Measurements from ENCODE around the gene COMMD3.

GRCh38 chr10:22339761-22340328, 23.7 kb downstream of the COMMD3 start:
- TF ChIP-seq, protein P1, sequence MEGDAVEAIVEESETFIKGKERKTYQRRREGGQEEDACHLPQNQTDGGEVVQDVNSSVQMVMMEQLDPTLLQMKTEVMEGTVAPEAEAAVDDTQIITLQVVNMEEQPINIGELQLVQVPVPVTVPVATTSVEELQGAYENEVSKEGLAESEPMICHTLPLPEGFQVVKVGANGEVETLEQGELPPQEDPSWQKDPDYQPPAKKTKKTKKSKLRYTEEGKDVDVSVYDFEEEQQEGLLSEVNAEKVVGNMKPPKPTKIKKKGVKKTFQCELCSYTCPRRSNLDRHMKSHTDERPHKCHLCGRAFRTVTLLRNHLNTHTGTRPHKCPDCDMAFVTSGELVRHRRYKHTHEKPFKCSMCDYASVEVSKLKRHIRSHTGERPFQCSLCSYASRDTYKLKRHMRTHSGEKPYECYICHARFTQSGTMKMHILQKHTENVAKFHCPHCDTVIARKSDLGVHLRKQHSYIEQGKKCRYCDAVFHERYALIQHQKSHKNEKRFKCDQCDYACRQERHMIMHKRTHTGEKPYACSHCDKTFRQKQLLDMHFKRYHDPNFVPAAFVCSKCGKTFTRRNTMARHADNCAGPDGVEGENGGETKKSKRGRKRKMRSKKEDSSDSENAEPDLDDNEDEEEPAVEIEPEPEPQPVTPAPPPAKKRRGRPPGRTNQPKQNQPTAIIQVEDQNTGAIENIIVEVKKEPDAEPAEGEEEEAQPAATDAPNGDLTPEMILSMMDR (IDR thresholded peaks at IDR 0.05) = no peak
- no peak for TF ChIP-seq EZH2 (IDR thresholded peaks at IDR 0.05; ENCODE audit: borderline replicate concordance, insufficient read depth, low read depth, low read length, poor library complexity, severe bottlenecking)

Data from B cell (primary cell).